GM23338 (cell line): ENCODE data around the gene COL4A5. TPM values are rescaled to one million over a fixed set of nuclear protein-coding genes. Genes with fewer than 3 reads are reported as not detected.
A peak's percentile ranks its signal among the peaks of the same experiment; 100 is the strongest.

Source experiments
- ATAC-seq: fragments of 200-7000 bp; cut with Tn5 transposase; 3 replicates; pipeline ENCODE4 v1.9.1; 2020
- DNase-seq: peaks from one replicate; pipeline ENCODE4 v3.0.0-alpha.2; 2015; ENCODE audit warnings: low spot score
- H2AFZ ChIP-seq: fragments of 200-600 bp; sonication (generic); 2 replicates; pipeline ENCODE4 v1.8.0; 2016; ENCODE audit warnings: antibody characterized with exemption, mild to moderate bottlenecking, moderate library complexity
- H3F3A ChIP-seq: fragments of 200-600 bp; sonication (generic); replicated peaks from 2 replicates; pipeline ENCODE4 v1.8.0; 2017; ENCODE audit warnings: antibody characterized with exemption, mixed run types, low read depth
- H3K27ac ChIP-seq: fragments of 200-600 bp; sonication (generic); 2 replicates; pipeline ENCODE4 v1.6.1; 2016; ENCODE audit warnings: low read depth
- H3K27me3 ChIP-seq: fragments of 200-600 bp; sonication (generic); 2 replicates; pipeline ENCODE4 v1.8.0; 2016; ENCODE audit warnings: mild to moderate bottlenecking, mixed run types, moderate library complexity; ENCODE audit not compliant: insufficient read depth
- H3K36me3 ChIP-seq: fragments of 200-600 bp; sonication (generic); 2 replicates; pipeline ENCODE4 v1.8.0; 2016; ENCODE audit warnings: mild to moderate bottlenecking; ENCODE audit not compliant: insufficient read depth
- H3K4me1 ChIP-seq: fragments of 200-600 bp; sonication (generic); 2 replicates; pipeline ENCODE4 v1.8.0; 2016; ENCODE audit warnings: mild to moderate bottlenecking, moderate library complexity; ENCODE audit not compliant: insufficient read depth
- H3K4me2 ChIP-seq: fragments of 200-600 bp; sonication (generic); 2 replicates; pipeline ENCODE4 v1.7.1; 2017; ENCODE audit warnings: mixed run types
- H3K4me3 ChIP-seq: fragments of 200-600 bp; sonication (generic); 2 replicates; pipeline ENCODE4 v1.6.1; 2016; ENCODE audit warnings: mixed run types
- H3K79me2 ChIP-seq: fragments of 200-600 bp; sonication (generic); replicated peaks from 2 replicates; pipeline ENCODE4 v1.8.0; 2017; ENCODE audit warnings: mild to moderate bottlenecking; ENCODE audit not compliant: insufficient read depth
- H3K9me2 ChIP-seq: fragments of 200-600 bp; sonication (generic); 2 replicates; pipeline ENCODE4 v1.8.0; 2017; ENCODE audit not compliant: insufficient read depth
- H4K20me1 ChIP-seq: fragments of 200-600 bp; sonication (generic); replicated peaks from 2 replicates; pipeline ENCODE4 v1.8.0; 2017; ENCODE audit warnings: mild to moderate bottlenecking; ENCODE audit not compliant: insufficient read depth
- H3K27ac Mint-ChIP-seq: 2 replicates; pipeline ENCODE4 v1.8.0; 2020; ENCODE audit warnings: inconsistent platforms, mild to moderate bottlenecking, moderate library complexity, mixed read lengths
- H3K27me3 Mint-ChIP-seq: 3 replicates; pipeline ENCODE4 v1.8.0; 2022; ENCODE audit warnings: low read depth, mild to moderate bottlenecking, moderate library complexity, mixed read lengths, inconsistent platforms; ENCODE audit not compliant: insufficient read depth, poor library complexity
- H3K36me3 Mint-ChIP-seq: 3 replicates; pipeline ENCODE4 v1.8.0; 2021; ENCODE audit warnings: low read depth, mild to moderate bottlenecking, inconsistent platforms, moderate library complexity, mixed read lengths
- H3K4me1 Mint-ChIP-seq: 3 replicates; pipeline ENCODE4 v1.8.0; 2020; ENCODE audit warnings: mild to moderate bottlenecking, inconsistent platforms, mixed read lengths
- H3K4me3 Mint-ChIP-seq: 3 replicates; pipeline ENCODE4 v1.8.0; 2021; ENCODE audit warnings: moderate library complexity, mild to moderate bottlenecking, inconsistent platforms, mixed read lengths
- H3K9me3 Mint-ChIP-seq: 3 replicates; pipeline ENCODE4 v1.8.0; 2020; ENCODE audit warnings: moderate library complexity, mild to moderate bottlenecking, inconsistent platforms, mixed read lengths
- CREB1 ChIP-seq: fragments of 250-450 bp; sonication (Bioruptor Pico); IDR thresholded peaks from 2 replicates; pipeline ENCODE4 v1.5.0; 2020; ENCODE audit warnings: low read depth, mild to moderate bottlenecking, moderate library complexity
- CTCF ChIP-seq, 2 experiments: fragments of 200-600 bp in 1 of 2; sonication (generic) in 1 of 2; conservative IDR thresholded peaks; 2 replicates each; pipeline versions ENCODE4 v1.5.1 to v1.6.1; 2016 to 2017; ENCODE audit warnings: antibody characterized with exemption in 2 of 2, low read depth in 2 of 2, mild to moderate bottlenecking in 2 of 2, moderate library complexity in 1 of 2
- ETS1 ChIP-seq: IDR thresholded peaks from 2 replicates; pipeline ENCODE4 v1.6.1; 2016; ENCODE audit warnings: antibody characterized with exemption
- EZH2 ChIP-seq: fragments of 200-600 bp; sonication (generic); IDR thresholded peaks from one replicate; pipeline ENCODE4 v1.8.0; 2017; ENCODE audit warnings: antibody characterized with exemption, mild to moderate bottlenecking, low read depth; ENCODE audit not compliant: unreplicated experiment
- EZH2phosphoT487 ChIP-seq: fragments of 200-600 bp; sonication (generic); IDR thresholded peaks from one replicate; pipeline ENCODE4 v1.8.1; 2018; ENCODE audit warnings: antibody characterized with exemption; ENCODE audit not compliant: unreplicated experiment
- JUNB ChIP-seq: IDR thresholded peaks from one replicate; pipeline ENCODE4 v1.6.1; 2016; ENCODE audit warnings: antibody characterized with exemption; ENCODE audit not compliant: unreplicated experiment
- NANOG ChIP-seq: IDR thresholded peaks from 2 replicates; pipeline ENCODE4 v1.6.1; 2016; ENCODE audit warnings: antibody characterized with exemption, borderline replicate concordance
- POLR2AphosphoS5 ChIP-seq: IDR thresholded peaks from 2 replicates; pipeline ENCODE4 v1.6.1; 2016; ENCODE audit warnings: antibody characterized with exemption, low read depth
- REST ChIP-seq: IDR thresholded peaks from one replicate; pipeline ENCODE4 v1.6.1; 2018; ENCODE audit warnings: antibody characterized with exemption; ENCODE audit not compliant: unreplicated experiment
- STAT1 ChIP-seq: IDR thresholded peaks from one replicate; pipeline ENCODE4 v1.6.1; 2016; ENCODE audit warnings: antibody characterized with exemption; ENCODE audit not compliant: unreplicated experiment
- ZNF114 ChIP-seq: fragments of 250-450 bp; sonication (Bioruptor Pico); IDR thresholded peaks from 2 replicates; pipeline ENCODE4 v1.5.0; 2020; ENCODE audit warnings: mild to moderate bottlenecking, moderate library complexity
- ZNF331 ChIP-seq: fragments of 250-450 bp; sonication (Bioruptor Pico); IDR thresholded peaks from 2 replicates; pipeline ENCODE4 v1.5.0; 2020; ENCODE audit warnings: low read depth, mild to moderate bottlenecking, moderate library complexity
- ZNF462 ChIP-seq: fragments of 250-450 bp; sonication (Bioruptor Pico); IDR thresholded peaks from 2 replicates; pipeline ENCODE4 v1.5.0; 2020; ENCODE audit warnings: mild to moderate bottlenecking, moderate library complexity
- polyA plus RNA-seq: library from polyadenylated mRNA; unstranded; fragments of >200 nt; fragmentation: Nextera tagmentation; extraction: Ambion mirVana; gene quantifications from 2 replicates; pipeline ENCODE4 v1.2.1, GENCODE V29; 2016
- total RNA-seq: library from RNA; depleted of rRNA; stranded (reverse); fragments of >200 nt; shearing (Covaris generic); gene quantifications from 2 replicates; pipeline ENCODE4 v1.2.3, GENCODE V29; 2014

COL4A5 gene
- total and polyA plus RNA-seq, 2 experiments from 2014 or later: 15.5 to 48.1 TPM

GRCh38 chrX:108397627-108398391, 41.8 kb upstream of the COL4A5 start:
- H2AFZ ChIP-seq: no peak overlapping the region
- Mint-ChIP-seq H3K36me3 (no peaks in the 10 kb centered on the region), H3K4me3 (no peak overlapping the region), H3K27ac (no peak overlapping the region), H3K27me3 (peaks cover 2% of the 10 kb centered on the region), H3K4me1 (peaks cover 40% of the 10 kb centered on the region), H3K9me3 (no peaks in the 10 kb centered on the region; the same call in 2 of the 3 replicates)
- H3K27ac ChIP-seq: no peak overlapping the region
- H4K20me1 ChIP-seq: no peaks in the 10 kb centered on the region
- H3K4me3 ChIP-seq: no peak overlapping the region
- DNase-seq: no peak
- TF ChIP-seq POLR2AphosphoS5 (no peak), ZNF462 (CRISPR knock-in tag) (no peak), NANOG (no peak), JUNB (no peak), ETS1 (no peak), REST (no peak), EZH2phosphoT487 (no peak), CTCF (conservative IDR thresholded peaks at IDR 0.05; ENCODE audit: low read depth in 2 of 2) (no peak), ZNF114 (CRISPR knock-in tag) (no peak), STAT1 (no peak), EZH2 (no peak), CREB1 (CRISPR knock-in tag) (no peak), ZNF331 (no peak)
- no peaks in the 10 kb centered on the region for H3F3A ChIP-seq
- peak overlapping the region; percentile 53; the same call in 1 of the 2 replicates for H3K4me2 ChIP-seq
- H3K36me3 ChIP-seq: no peaks in the 10 kb centered on the region
- no peaks in the 10 kb centered on the region for H3K79me2 ChIP-seq
- H3K9me2 ChIP-seq: no peaks in the 10 kb centered on the region
- H3K27me3 ChIP-seq: no peaks in the 10 kb centered on the region
- ATAC-seq: no peak
- peaks cover 29% of the 10 kb centered on the region for H3K4me1 ChIP-seq
